WI38 (cell line): Measurements from ENCODE around the gene ULK4.

Experiments used
- H3K4me3 ChIP-seq: 2 replicates; pipeline ENCODE4 v1.5.1; 2011; ENCODE audit warnings: low read depth, mild to moderate bottlenecking, control low read depth, low read length
- TF ChIP-seq, protein P1 (sequence below): IDR thresholded peaks from 2 replicates; pipeline ENCODE4 v1.5.1; 2012; ENCODE audit warnings: low read depth, mild to moderate bottlenecking, control low read depth, low read length

Gene ULK4

DNA sequence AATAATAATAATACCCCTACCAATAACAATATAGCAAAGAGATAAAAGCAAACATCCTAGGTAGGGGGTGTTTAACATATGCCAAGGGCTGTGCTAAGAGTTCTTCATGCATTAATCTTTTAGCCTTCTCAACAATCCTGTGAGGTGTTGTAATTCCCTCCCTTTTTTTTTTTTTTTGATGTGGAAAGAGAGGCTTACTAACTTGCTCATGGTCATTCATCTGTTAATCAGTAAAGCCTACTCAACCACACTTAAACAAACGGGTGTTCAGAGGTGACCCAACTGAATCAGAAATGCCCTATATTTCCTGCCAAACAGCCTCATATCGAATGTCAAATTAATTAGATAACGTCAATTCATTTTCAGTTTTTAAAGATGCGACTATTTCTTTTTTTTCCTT lies 530.5 kb downstream of the ULK4 start:
- H3K4me3 ChIP-seq, result no peak overlapping the region
- TF ChIP-seq, protein P1, sequence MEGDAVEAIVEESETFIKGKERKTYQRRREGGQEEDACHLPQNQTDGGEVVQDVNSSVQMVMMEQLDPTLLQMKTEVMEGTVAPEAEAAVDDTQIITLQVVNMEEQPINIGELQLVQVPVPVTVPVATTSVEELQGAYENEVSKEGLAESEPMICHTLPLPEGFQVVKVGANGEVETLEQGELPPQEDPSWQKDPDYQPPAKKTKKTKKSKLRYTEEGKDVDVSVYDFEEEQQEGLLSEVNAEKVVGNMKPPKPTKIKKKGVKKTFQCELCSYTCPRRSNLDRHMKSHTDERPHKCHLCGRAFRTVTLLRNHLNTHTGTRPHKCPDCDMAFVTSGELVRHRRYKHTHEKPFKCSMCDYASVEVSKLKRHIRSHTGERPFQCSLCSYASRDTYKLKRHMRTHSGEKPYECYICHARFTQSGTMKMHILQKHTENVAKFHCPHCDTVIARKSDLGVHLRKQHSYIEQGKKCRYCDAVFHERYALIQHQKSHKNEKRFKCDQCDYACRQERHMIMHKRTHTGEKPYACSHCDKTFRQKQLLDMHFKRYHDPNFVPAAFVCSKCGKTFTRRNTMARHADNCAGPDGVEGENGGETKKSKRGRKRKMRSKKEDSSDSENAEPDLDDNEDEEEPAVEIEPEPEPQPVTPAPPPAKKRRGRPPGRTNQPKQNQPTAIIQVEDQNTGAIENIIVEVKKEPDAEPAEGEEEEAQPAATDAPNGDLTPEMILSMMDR, result no peak

DNA sequence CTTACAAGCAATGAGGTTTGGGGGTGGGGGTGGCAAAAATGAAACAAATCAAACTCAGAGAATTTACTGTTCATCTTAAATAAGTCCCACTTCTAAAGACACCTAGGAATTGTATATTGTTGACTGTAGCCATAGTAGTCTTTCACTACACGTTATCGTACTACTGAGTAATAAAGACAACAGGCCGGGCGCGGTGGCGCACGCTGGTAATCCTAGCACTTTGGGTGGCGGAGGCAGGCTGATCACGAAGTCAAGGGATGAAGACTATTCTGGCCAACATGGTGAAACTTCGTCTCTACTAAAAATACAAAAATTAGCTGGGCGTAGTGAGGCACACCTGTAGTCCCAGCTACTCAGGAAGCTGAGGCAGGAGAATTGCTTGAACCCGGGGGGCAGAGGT lies 531.0 kb downstream of the ULK4 start:
- H3K4me3 ChIP-seq, result no peak overlapping the region
- TF ChIP-seq, protein P1, result no peak

DNA sequence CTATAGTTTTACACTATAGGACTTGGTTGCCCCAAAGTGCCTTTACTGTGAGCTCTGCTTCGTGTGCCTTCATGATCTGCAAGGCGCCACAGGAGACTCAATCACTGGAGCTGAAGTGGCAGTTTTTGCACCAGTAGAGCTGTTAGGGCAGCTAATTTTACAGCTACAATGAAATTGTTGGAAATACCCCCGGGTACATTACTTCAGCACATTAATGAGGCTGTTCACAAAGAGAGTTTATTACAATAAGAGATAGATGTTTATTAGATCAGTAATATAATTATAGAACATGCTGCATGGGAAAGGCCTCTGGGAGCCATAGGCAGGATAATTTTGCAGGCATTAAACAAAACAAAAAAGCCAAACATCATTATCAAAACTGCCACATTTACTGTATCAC lies 531.5 kb downstream of the ULK4 start:
- TF ChIP-seq, protein P1, result no peak
- H3K4me3 ChIP-seq, result no peak overlapping the region

DNA sequence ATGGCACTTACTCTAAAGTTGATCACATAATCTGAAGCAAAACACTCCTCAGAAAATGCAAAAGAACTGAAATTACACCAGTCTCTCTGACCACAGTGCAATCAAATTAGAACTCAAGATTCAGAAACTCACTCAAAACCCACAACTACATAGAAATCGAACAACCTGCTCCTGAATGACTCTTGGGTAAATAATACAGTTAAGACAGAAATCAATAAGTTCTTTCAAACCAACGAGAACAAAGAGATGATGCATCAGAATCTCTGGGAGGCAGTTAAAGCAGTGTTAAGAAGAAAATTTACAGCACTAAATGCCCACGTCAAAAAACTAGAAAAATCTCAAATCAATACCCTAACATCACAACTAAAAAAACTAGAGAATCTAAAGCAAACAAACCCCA lies 535.4 kb downstream of the ULK4 start:
- H3K4me3 ChIP-seq, result no peak overlapping the region
- TF ChIP-seq, protein P1, result no peak

DNA sequence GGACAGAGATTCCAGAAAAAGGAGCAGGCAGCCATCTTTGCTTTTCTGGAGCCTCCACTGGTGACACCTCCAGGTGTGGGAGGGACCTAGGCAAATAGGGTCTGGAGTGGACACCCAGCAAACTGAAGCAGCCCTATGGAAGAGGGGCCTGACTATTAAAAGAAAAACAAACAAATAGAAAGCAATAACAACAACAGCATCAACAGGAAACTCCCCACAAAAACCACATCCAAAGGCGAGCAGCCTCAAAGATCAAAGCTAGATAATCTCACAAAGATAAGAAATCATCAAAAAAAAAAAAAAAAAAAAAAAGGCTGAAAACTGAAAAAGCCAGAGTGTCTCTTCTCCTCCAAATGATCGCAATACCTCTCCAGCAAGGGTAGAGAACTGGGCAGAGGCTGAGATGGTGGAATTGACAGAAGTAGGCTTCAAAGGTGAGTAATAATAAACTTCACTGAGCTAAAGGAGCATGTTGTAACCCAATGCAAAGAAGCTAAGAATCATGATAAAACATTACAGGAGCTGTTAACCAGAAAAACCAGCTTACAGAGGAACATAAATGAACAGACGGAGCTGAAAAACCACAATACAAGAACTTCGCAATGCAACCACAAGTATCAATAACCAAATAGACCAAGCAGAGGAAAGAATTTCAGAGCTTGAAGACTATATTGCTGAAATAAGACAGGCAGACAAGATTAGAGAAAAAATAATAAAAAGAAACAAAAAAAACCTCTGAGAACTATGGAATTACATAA lies 537.2 kb downstream of the ULK4 start:
- no peak overlapping the region for H3K4me3 ChIP-seq
- TF ChIP-seq, protein P1, result no peak

DNA sequence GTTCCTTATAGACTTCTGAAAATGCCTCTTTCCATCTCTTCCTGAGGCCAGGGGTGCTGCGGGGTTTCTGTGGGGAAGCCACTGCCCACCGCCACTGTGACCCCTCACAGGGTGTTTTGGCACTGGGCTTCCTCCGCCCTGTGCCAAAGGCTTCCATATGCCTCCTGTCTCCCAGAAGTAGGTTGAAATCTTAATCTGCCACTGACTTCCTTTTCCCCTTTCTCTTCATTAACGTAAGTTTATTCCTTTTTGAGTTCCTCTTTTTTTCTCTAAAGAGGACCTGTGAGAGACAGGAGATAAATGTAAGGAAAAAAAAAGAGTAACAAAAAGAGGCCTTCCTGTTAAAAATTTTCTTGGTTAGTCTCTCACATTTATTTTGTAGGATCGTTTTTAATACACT lies 542.1 kb downstream of the ULK4 start:
- no peak overlapping the region for H3K4me3 ChIP-seq
- TF ChIP-seq, protein P1, result no peak

DNA sequence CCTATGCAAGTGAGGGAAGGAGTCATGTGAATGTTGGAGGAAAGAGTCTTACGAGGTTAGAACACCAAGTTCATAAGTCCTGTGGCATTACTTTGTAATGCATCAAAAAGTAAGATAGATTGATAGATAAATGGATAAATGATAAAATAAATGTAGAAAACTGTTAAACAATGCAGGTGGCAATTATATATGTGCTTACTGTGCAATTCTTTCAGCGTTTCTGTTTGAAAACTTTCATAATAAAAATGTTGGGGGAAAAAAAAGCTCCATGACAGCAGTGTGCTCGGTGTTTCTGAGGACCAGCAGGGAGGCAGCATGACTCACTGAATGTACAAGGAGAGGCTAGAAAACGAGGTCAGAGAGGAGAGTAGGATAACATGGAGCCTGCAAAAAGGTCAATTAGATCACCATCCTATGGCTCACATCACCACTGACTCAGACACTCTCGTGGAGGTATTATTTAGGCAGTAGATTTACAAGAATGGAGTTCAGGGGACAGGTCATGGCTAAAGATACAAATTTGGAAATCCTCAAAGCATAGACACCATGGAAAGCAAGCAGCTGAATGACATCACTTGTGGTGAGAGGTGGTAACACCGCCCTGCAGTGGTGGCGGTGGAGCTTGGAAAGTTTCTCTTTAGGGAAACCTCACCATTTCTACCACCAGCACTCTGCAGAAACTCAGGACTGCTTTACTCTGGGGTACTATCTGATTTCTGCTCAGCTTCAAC lies 542.8 kb downstream of the ULK4 start:
- H3K4me3 ChIP-seq, result no peak overlapping the region
- TF ChIP-seq, protein P1, result no peak
